ENCODE measurements around the gene TXNRD3.
"Not testable (repeated sequence)": the region's sequence is repeated elsewhere in the genome, so short reads cannot be mapped to it uniquely, and the experiment has no call there.

The TXNRD3 gene

DNA sequence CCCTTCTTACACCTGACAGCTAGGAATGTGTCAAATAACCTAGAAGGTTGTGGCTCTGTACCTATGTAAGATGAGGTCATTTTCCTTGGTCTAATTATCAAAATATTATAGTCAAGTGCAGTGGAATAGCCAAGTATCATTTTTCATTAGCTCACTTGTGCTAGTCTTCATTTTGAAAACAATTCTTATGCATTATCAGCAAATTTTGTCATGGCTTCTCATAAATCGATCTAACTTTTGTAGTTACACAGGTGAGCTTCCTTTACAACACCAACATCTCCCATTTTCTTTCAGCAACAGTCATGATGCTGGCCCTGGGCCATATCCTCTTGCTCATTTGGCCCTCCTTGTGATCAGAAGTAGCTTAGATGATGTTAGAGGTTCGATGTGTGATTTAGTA is 10.3 kb downstream of the TXNRD3 start:
- Histone ChIP-seq H3K27ac (ENCODE audit: low read depth, low read length) (no peak overlapping the region), H3K9ac (ENCODE audit: low read length) (no peak overlapping the region), H3K79me1 (ENCODE audit: low read length) (no peaks in the 10 kb centered on the region), H2BK15ac (replicated peaks; ENCODE audit: low read depth) (no peak overlapping the region), H3K79me2 (ENCODE audit: control insufficient read depth, insufficient read depth, low read length) (no peaks in the 10 kb centered on the region), H3K56ac (ENCODE audit: low read length) (no peak overlapping the region), H2AK5ac (ENCODE audit: low read length) (no peak overlapping the region), H2BK5ac (ENCODE audit: low read length) (no peak overlapping the region), H3K4me3 (ENCODE audit: low read length) (no peak overlapping the region), H3K23ac (ENCODE audit: low read length) (no peak overlapping the region), H4K5ac (ENCODE audit: low read length) (no peak overlapping the region), H2BK120ac (ENCODE audit: low read depth, low read length) (no peak overlapping the region), H3K18ac (ENCODE audit: low read length) (no peak overlapping the region), H3K36me3 (ENCODE audit: control insufficient read depth, insufficient read depth, low read length) (no peaks in the 10 kb centered on the region), H4K8ac (ENCODE audit: low read depth, low read length) (no peak overlapping the region), H3K4me2 (ENCODE audit: low read length) (no peak overlapping the region), H3K27me3 (ENCODE audit: insufficient read depth, low read length, poor library complexity) (no peaks in the 10 kb centered on the region), H3K4ac (ENCODE audit: low read depth, low read length) (no peak overlapping the region), H3K4me1 (ENCODE audit: control insufficient read depth, low read depth, low read length) (no peaks in the 10 kb centered on the region)
- WGBS (ENCODE audit: extremely low coverage, insufficient coverage, low lambda C conversion rate), result no CpG with 5 or more reads among the region's 2 CpGs
- DNase-seq, result no peak

DNA sequence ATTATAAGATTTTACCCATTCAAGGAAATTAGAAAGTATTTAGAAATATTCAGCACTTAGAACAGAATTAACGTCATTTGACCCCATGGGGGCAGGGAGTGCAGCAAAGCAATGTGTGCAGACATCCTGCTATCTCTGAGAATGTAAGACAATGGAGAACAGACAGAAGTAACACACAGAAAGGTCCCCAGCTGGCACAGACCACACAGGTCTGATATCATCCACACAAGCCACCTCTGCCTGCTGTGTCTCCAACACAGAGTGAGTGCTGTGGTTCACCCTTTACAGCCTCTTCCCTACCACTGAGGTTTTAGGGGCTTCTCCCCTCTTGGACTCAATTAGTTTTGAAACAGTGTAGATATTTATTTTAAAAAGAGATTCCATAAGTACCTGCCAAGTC is 16.1 kb downstream of the TXNRD3 start:
- H3K27me3 ChIP-seq (ENCODE audit: insufficient read depth, low read length, poor library complexity), result no peaks in the 10 kb centered on the region
- no peak overlapping the region for H3K23ac ChIP-seq (ENCODE audit: low read length)
- H3K4me3 ChIP-seq (ENCODE audit: low read length), result no peak overlapping the region
- no peaks in the 10 kb centered on the region for H3K36me3 ChIP-seq (ENCODE audit: control insufficient read depth, insufficient read depth, low read length)
- no peak overlapping the region for H3K4me2 ChIP-seq (ENCODE audit: low read length)
- no peak overlapping the region for H2AK5ac ChIP-seq (ENCODE audit: low read length)
- H3K18ac ChIP-seq (ENCODE audit: low read length), result no peak overlapping the region
- no peak overlapping the region for H3K56ac ChIP-seq (ENCODE audit: low read length)
- H2BK120ac ChIP-seq (ENCODE audit: low read depth, low read length), result no peak overlapping the region
- no peaks in the 10 kb centered on the region for H3K4me1 ChIP-seq (ENCODE audit: control insufficient read depth, low read depth, low read length)
- no peaks in the 10 kb centered on the region for H3K79me1 ChIP-seq (ENCODE audit: low read length)
- WGBS (ENCODE audit: extremely low coverage, insufficient coverage, low lambda C conversion rate), result no CpG with 5 or more reads among the region's 1 CpG
- no peak overlapping the region for H3K27ac ChIP-seq (ENCODE audit: low read depth, low read length)
- no peak overlapping the region for H4K5ac ChIP-seq (ENCODE audit: low read length)
- no peak overlapping the region for H3K4ac ChIP-seq (ENCODE audit: low read depth, low read length)
- H3K9ac ChIP-seq (ENCODE audit: low read length), result no peak overlapping the region
- no peak overlapping the region for H2BK15ac ChIP-seq (replicated peaks; ENCODE audit: low read depth)
- no peaks in the 10 kb centered on the region for H3K79me2 ChIP-seq (ENCODE audit: control insufficient read depth, insufficient read depth, low read length)
- H2BK5ac ChIP-seq (ENCODE audit: low read length), result no peak overlapping the region
- no peak for DNase-seq
- H4K8ac ChIP-seq (ENCODE audit: low read depth, low read length), result no peak overlapping the region

DNA sequence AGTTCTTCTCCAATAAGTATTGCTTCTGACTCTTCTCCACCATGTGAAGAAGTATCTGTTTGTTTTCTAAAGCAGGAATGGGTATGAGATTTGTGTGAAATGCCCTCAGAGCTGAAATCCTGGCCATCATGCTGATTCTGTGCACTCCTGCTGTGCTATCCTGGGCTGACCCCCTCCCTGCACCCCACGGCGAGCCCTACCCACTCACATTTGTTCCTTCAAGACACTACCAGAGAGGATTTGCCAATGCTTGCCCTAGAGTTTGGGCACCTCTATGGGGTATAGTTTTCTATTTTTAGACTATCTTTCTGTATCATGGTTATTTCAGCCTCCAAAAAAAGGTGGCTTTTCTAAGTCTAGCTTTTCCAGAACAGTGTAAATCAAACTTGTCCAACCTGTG is 18.5 kb downstream of the TXNRD3 start:
- H3K9ac ChIP-seq (ENCODE audit: low read length), result no peak overlapping the region
- no peak overlapping the region for H2BK15ac ChIP-seq (replicated peaks; ENCODE audit: low read depth)
- H2AK5ac ChIP-seq (ENCODE audit: low read length), result no peak overlapping the region
- H3K27ac ChIP-seq (ENCODE audit: low read depth, low read length), result no peak overlapping the region
- no peak overlapping the region for H3K23ac ChIP-seq (ENCODE audit: low read length)
- H3K4ac ChIP-seq (ENCODE audit: low read depth, low read length), result no peak overlapping the region
- DNase-seq, result no peak
- no peak overlapping the region for H3K4me2 ChIP-seq (ENCODE audit: low read length)
- H3K79me2 ChIP-seq (ENCODE audit: control insufficient read depth, insufficient read depth, low read length), result no peaks in the 10 kb centered on the region
- H3K18ac ChIP-seq (ENCODE audit: low read length), result no peak overlapping the region
- no peak overlapping the region for H2BK120ac ChIP-seq (ENCODE audit: low read depth, low read length)
- no peak overlapping the region for H4K8ac ChIP-seq (ENCODE audit: low read depth, low read length)
- no peaks in the 10 kb centered on the region for H3K36me3 ChIP-seq (ENCODE audit: control insufficient read depth, insufficient read depth, low read length)
- no peaks in the 10 kb centered on the region for H3K4me1 ChIP-seq (ENCODE audit: control insufficient read depth, low read depth, low read length)
- whole genome bisulfite sequencing (ENCODE audit: extremely low coverage, insufficient coverage, low lambda C conversion rate), result no CpG with 5 or more reads among the region's 2 CpGs
- H3K56ac ChIP-seq (ENCODE audit: low read length), result no peak overlapping the region
- H3K27me3 ChIP-seq (ENCODE audit: insufficient read depth, low read length, poor library complexity), result no peaks in the 10 kb centered on the region
- H3K79me1 ChIP-seq (ENCODE audit: low read length), result no peaks in the 10 kb centered on the region
- no peak overlapping the region for H4K5ac ChIP-seq (ENCODE audit: low read length)
- H2BK5ac ChIP-seq (ENCODE audit: low read length), result no peak overlapping the region
- H3K4me3 ChIP-seq (ENCODE audit: low read length), result no peak overlapping the region

DNA sequence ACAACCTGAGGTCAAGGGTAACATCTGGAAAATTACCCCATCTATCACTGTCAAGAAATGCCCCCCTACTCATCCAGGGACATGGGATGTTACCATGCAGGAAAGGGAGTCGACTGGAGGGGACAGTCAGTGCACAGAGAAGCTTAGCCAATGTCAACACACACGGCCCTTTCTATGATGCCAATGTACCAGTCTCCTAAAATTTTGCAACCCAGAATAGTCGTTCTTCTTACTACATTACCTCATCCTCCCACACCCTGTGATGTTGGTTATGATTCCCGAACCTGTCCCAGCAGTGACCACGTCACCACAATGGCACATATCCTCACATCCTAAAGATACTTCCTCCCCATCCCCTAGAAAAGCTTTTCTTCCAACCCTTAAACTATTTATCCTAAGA is 20.1 kb downstream of the TXNRD3 start:
- Histone ChIP-seq H4K5ac (ENCODE audit: low read length) (no peak overlapping the region), H3K36me3 (ENCODE audit: control insufficient read depth, insufficient read depth, low read length) (no peaks in the 10 kb centered on the region), H3K4me3 (ENCODE audit: low read length) (no peak overlapping the region), H3K4me2 (ENCODE audit: low read length) (no peak overlapping the region), H3K79me1 (ENCODE audit: low read length) (no peaks in the 10 kb centered on the region), H2BK120ac (ENCODE audit: low read depth, low read length) (no peak overlapping the region), H3K9ac (ENCODE audit: low read length) (no peak overlapping the region), H3K27me3 (ENCODE audit: insufficient read depth, low read length, poor library complexity) (no peaks in the 10 kb centered on the region), H2BK15ac (replicated peaks; ENCODE audit: low read depth) (no peak overlapping the region), H2BK5ac (ENCODE audit: low read length) (no peak overlapping the region), H3K79me2 (ENCODE audit: control insufficient read depth, insufficient read depth, low read length) (no peaks in the 10 kb centered on the region), H3K56ac (ENCODE audit: low read length) (no peak overlapping the region), H3K18ac (ENCODE audit: low read length) (no peak overlapping the region), H3K4ac (ENCODE audit: low read depth, low read length) (no peak overlapping the region), H4K8ac (ENCODE audit: low read depth, low read length) (no peak overlapping the region), H3K23ac (ENCODE audit: low read length) (no peak overlapping the region), H2AK5ac (ENCODE audit: low read length) (no peak overlapping the region), H3K4me1 (ENCODE audit: control insufficient read depth, low read depth, low read length) (peaks cover 2% of the 10 kb centered on the region), H3K27ac (ENCODE audit: low read depth, low read length) (no peak overlapping the region)
- WGBS (ENCODE audit: extremely low coverage, insufficient coverage, low lambda C conversion rate), result no CpG with 5 or more reads among the region's 5 CpGs
- DNase-seq, result no peak

DNA sequence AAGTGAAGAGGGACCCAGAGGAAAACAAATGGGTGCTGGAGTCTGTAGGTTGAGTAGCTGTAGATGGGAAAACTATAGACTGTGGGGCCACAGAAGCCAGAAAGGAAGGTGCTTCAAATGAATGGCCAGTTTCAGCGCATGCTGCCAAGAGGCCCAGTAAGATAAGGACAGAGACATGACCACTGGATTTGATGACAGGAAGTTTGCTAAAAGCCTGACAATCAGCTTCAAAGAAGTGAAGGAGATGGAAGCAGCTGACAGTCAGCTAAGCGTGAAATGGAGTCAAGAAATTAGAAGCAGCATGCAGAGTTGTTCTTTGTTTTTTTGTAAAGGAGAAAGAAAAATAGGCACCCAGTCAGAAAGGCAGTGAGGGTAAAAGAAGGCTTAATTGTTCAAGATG is 24.9 kb downstream of the TXNRD3 start:
- H3K4ac ChIP-seq (ENCODE audit: low read depth, low read length), result no peak overlapping the region
- no peak overlapping the region for H3K4me3 ChIP-seq (ENCODE audit: low read length)
- H3K36me3 ChIP-seq (ENCODE audit: control insufficient read depth, insufficient read depth, low read length), result no peaks in the 10 kb centered on the region
- peak; percentile 27 for DNase-seq
- no peak overlapping the region for H3K18ac ChIP-seq (ENCODE audit: low read length)
- no peak overlapping the region for H2AK5ac ChIP-seq (ENCODE audit: low read length)
- no peak overlapping the region for H3K56ac ChIP-seq (ENCODE audit: low read length)
- no peak overlapping the region for H2BK5ac ChIP-seq (ENCODE audit: low read length)
- H4K8ac ChIP-seq (ENCODE audit: low read depth, low read length), result no peak overlapping the region
- no peak overlapping the region for H3K27ac ChIP-seq (ENCODE audit: low read depth, low read length)
- H4K5ac ChIP-seq (ENCODE audit: low read length), result no peak overlapping the region
- H3K27me3 ChIP-seq (ENCODE audit: insufficient read depth, low read length, poor library complexity), result no peaks in the 10 kb centered on the region
- WGBS (ENCODE audit: extremely low coverage, insufficient coverage, low lambda C conversion rate), result no CpG with 5 or more reads among the region's 2 CpGs
- no peaks in the 10 kb centered on the region for H3K79me1 ChIP-seq (ENCODE audit: low read length)
- no peak overlapping the region for H2BK120ac ChIP-seq (ENCODE audit: low read depth, low read length)
- H2BK15ac ChIP-seq (replicated peaks; ENCODE audit: low read depth), result no peak overlapping the region
- H3K23ac ChIP-seq (ENCODE audit: low read length), result peak overlapping the region; percentile 12
- no peak overlapping the region for H3K9ac ChIP-seq (ENCODE audit: low read length)
- no peak overlapping the region for H3K4me2 ChIP-seq (ENCODE audit: low read length)
- peaks cover 2% of the 10 kb centered on the region for H3K4me1 ChIP-seq (ENCODE audit: control insufficient read depth, low read depth, low read length)
- H3K79me2 ChIP-seq (ENCODE audit: control insufficient read depth, insufficient read depth, low read length), result no peaks in the 10 kb centered on the region

DNA sequence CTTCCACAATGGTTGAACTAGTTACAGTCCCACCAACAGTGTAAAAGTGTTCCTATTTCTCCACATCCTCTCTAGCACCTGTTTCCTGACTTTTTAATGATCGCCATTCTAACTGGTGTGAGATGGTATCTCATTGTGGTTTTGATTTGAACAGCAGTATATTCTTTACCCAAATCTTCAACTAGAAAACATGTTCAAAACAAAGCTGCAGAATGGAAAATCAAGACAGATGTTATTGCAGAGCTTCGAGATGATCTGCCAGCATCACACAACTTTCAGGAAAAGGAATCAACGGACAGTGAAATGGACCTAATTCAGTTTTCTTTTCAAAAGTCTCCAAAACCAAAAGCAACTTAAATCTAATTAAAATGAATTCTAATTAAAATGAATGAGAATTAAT is 29.2 kb downstream of the TXNRD3 start:
- not testable (repeated sequence) for H3K56ac ChIP-seq (ENCODE audit: low read length); H3K4me1 ChIP-seq (ENCODE audit: control insufficient read depth, low read depth, low read length); H2BK5ac ChIP-seq (ENCODE audit: low read length); H3K4me2 ChIP-seq (ENCODE audit: low read length); H2BK120ac ChIP-seq (ENCODE audit: low read depth, low read length); H4K5ac ChIP-seq (ENCODE audit: low read length); H3K18ac ChIP-seq (ENCODE audit: low read length); H3K27ac ChIP-seq (ENCODE audit: low read depth, low read length); H3K4ac ChIP-seq (ENCODE audit: low read depth, low read length); H3K9ac ChIP-seq (ENCODE audit: low read length); H3K27me3 ChIP-seq (ENCODE audit: insufficient read depth, low read length, poor library complexity); H2AK5ac ChIP-seq (ENCODE audit: low read length); H3K23ac ChIP-seq (ENCODE audit: low read length); H3K4me3 ChIP-seq (ENCODE audit: low read length); DNase-seq; H2BK15ac ChIP-seq (replicated peaks; ENCODE audit: low read depth); H3K79me2 ChIP-seq (ENCODE audit: control insufficient read depth, insufficient read depth, low read length); H4K8ac ChIP-seq (ENCODE audit: low read depth, low read length); H3K79me1 ChIP-seq (ENCODE audit: low read length); H3K36me3 ChIP-seq (ENCODE audit: control insufficient read depth, insufficient read depth, low read length)
- WGBS (ENCODE audit: extremely low coverage, insufficient coverage, low lambda C conversion rate), result no CpG with 5 or more reads among the region's 3 CpGs

Measured in mesendoderm (in vitro differentiated cells).